Ovary (tissue), 3 donors: ENCODE results near the gene PCDHGB1.
"Not testable (repeated sequence)": the region's sequence is repeated elsewhere in the genome, so short reads cannot be mapped to it uniquely, and the experiment has no call there.

Experiments
- POLR2A ChIP-seq: fragments of 450-650 bp; IDR thresholded peaks from one replicate; pipeline ENCODE4 v1.6.1; 2017; ENCODE audit warnings: antibody characterized with exemption, mild to moderate bottlenecking, moderate library complexity
- TF ChIP-seq, protein P1 (sequence below), 3 donors: fragments of 450-650 bp in 2 of 3; fragments of 200-600 bp in 1 of 3; IDR thresholded peaks; one replicate each; pipeline versions ENCODE4 v1.5.1 to v1.8.0; 2016 to 2022; ENCODE audit warnings: antibody characterized with exemption in 3 of 3, mild to moderate bottlenecking in 1 of 3
- donor health status: DM: no; HTN: no; CAD: no.

- TF ChIP-seq, protein P1, sequence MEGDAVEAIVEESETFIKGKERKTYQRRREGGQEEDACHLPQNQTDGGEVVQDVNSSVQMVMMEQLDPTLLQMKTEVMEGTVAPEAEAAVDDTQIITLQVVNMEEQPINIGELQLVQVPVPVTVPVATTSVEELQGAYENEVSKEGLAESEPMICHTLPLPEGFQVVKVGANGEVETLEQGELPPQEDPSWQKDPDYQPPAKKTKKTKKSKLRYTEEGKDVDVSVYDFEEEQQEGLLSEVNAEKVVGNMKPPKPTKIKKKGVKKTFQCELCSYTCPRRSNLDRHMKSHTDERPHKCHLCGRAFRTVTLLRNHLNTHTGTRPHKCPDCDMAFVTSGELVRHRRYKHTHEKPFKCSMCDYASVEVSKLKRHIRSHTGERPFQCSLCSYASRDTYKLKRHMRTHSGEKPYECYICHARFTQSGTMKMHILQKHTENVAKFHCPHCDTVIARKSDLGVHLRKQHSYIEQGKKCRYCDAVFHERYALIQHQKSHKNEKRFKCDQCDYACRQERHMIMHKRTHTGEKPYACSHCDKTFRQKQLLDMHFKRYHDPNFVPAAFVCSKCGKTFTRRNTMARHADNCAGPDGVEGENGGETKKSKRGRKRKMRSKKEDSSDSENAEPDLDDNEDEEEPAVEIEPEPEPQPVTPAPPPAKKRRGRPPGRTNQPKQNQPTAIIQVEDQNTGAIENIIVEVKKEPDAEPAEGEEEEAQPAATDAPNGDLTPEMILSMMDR (IDR thresholded peaks at IDR 0.05): not testable (repeated sequence)
- TF ChIP-seq POLR2A: not testable (repeated sequence)
Measured at GRCh38 chr5:141316963-141317362, 32.9 kb upstream of the PCDHGB1 start.
